Lower leg skin (tissue), 4 donors: ENCODE measurements around the gene SHISA7. TPM values are rescaled to one million over a fixed set of nuclear protein-coding genes. Genes with fewer than 3 reads are reported as not detected.

Source experiments
- DNase-seq, 2 donors: peaks; one replicate each; pipeline ENCODE4 v3.0.0-alpha.2; 2019; ENCODE audit warnings: low spot score in 2 of 2
- H3K4me3 ChIP-seq: fragments of 200-600 bp; sonication (generic); 2 replicates; pipeline ENCODE4 v1.5.1; 2017; ENCODE audit warnings: mild to moderate bottlenecking, low read depth; ENCODE audit not compliant: poor library complexity, severe bottlenecking
- POLR2A ChIP-seq, 2 donors: fragments of 450-650 bp; IDR thresholded peaks; one replicate each; pipeline ENCODE4 v1.6.1; 2016 to 2017; ENCODE audit warnings: antibody characterized with exemption in 2 of 2, mild to moderate bottlenecking in 1 of 2, moderate library complexity in 1 of 2
- WGBS, 2 donors: methylation state at CpG; one replicate each; pipeline ENCODE4 v1.1.5; 2018; 5-methylcytosine and 5-hydroxymethylcytosine counted together
- intact Hi-C: fragments of 100-400 bp; cut with DNase I; formaldehyde crosslinking; loops from one replicate; pipeline ENCODE4 v1.15.0; 2023; ENCODE audit warnings: low total_unique reads
- total RNA-seq, 4 donors: library from RNA; depleted of rRNA; stranded (reverse); fragments of >200 nt; gene quantifications; one replicate each; pipeline ENCODE4 v1.1.0, GENCODE V29; 2016
- TF ChIP-seq, protein P1 (sequence below), 3 donors: fragments of 450-650 bp; IDR thresholded peaks; one replicate each; pipeline ENCODE4 v1.5.1; 2016; ENCODE audit warnings: antibody characterized with exemption in 3 of 3, mild to moderate bottlenecking in 3 of 3, moderate library complexity in 2 of 3

Gene SHISA7
- total RNA-seq = under 1 TPM in 1 of 4 donors, not detected in 3; 0.10 TPM

GRCh38 chr19:55443045-55443823 is at the start of gene SHISA7:
SHISA7 (minus strand) TSS chr19:55443300; CDS start chr19:55442863, 437 bp downstream.
- no peak within 1 kb of the TSS for H3K4me3 ChIP-seq

GRCh38 chr19:55492362-55492944 is 49.4 kb upstream of the SHISA7 start:
- no peak overlapping the region for H3K4me3 ChIP-seq
- intact Hi-C loops = loop anchor here (10.0 kb wide), 1 partner anchor 348 kb away; the partner anchor contains the start of gene TNNT1
- no peak for DNase-seq
- 39 to 45% methylated on average over 12 of the region's 12 CpGs for WGBS, 2 donors
- TF ChIP-seq, protein P1, sequence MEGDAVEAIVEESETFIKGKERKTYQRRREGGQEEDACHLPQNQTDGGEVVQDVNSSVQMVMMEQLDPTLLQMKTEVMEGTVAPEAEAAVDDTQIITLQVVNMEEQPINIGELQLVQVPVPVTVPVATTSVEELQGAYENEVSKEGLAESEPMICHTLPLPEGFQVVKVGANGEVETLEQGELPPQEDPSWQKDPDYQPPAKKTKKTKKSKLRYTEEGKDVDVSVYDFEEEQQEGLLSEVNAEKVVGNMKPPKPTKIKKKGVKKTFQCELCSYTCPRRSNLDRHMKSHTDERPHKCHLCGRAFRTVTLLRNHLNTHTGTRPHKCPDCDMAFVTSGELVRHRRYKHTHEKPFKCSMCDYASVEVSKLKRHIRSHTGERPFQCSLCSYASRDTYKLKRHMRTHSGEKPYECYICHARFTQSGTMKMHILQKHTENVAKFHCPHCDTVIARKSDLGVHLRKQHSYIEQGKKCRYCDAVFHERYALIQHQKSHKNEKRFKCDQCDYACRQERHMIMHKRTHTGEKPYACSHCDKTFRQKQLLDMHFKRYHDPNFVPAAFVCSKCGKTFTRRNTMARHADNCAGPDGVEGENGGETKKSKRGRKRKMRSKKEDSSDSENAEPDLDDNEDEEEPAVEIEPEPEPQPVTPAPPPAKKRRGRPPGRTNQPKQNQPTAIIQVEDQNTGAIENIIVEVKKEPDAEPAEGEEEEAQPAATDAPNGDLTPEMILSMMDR (IDR thresholded peaks at IDR 0.05) = no peak
- TF ChIP-seq POLR2A (IDR thresholded peaks at IDR 0.05) = no peak

More at GRCh38 chr19:55443045-55443823, at the start of gene SHISA7:
- WGBS, 2 donors = 1% methylated on average over 43 of the region's 43 CpGs
- TF ChIP-seq, protein P1 (IDR thresholded peaks at IDR 0.05) = no peak
- no peak for TF ChIP-seq POLR2A (IDR thresholded peaks at IDR 0.05)
- intact Hi-C loops = no loop called here
- no peak for DNase-seq

GRCh38 chr19:55491546-55492360 is 48.7 kb upstream of the SHISA7 start:
- no peak for DNase-seq
- 36 to 58% methylated on average over 23 of the region's 24 CpGs for WGBS, 2 donors
- intact Hi-C loops = loop anchor here (10.0 kb wide), 1 partner anchor 347 kb away; the partner anchor contains the start of gene TNNT1

GRCh38 chr19:55490478-55491432 is 47.7 kb upstream of the SHISA7 start:
- TF ChIP-seq POLR2A (IDR thresholded peaks at IDR 0.05) = no peak
- TF ChIP-seq, protein P1 (IDR thresholded peaks at IDR 0.05) = no peak
- no peak for DNase-seq
- no peak overlapping the region for H3K4me3 ChIP-seq
- 68 to 75% methylated on average over 21 to 49 of the region's 52 CpGs for WGBS, 2 donors
- intact Hi-C loops = loop anchor here (10.0 kb wide), 1 partner anchor 346 kb away; the partner anchor contains the start of gene TNNT1

More at GRCh38 chr19:55491546-55492360, 48.7 kb upstream of the SHISA7 start:
- no peak overlapping the region for H3K4me3 ChIP-seq
- no peak for TF ChIP-seq POLR2A (IDR thresholded peaks at IDR 0.05)
- TF ChIP-seq, protein P1 (IDR thresholded peaks at IDR 0.05) = no peak
